GM18498 (cell line): ENCODE data around the gene OPN1SW.

Experiments
- ATAC-seq: cut with Tn5 transposase; IDR thresholded peaks from one replicate; pipeline ENCODE4 v1.9.1; 2021; ENCODE audit warnings: mild to moderate bottlenecking, moderate library complexity; ENCODE audit not compliant: unreplicated experiment

OPN1SW gene

DNA sequence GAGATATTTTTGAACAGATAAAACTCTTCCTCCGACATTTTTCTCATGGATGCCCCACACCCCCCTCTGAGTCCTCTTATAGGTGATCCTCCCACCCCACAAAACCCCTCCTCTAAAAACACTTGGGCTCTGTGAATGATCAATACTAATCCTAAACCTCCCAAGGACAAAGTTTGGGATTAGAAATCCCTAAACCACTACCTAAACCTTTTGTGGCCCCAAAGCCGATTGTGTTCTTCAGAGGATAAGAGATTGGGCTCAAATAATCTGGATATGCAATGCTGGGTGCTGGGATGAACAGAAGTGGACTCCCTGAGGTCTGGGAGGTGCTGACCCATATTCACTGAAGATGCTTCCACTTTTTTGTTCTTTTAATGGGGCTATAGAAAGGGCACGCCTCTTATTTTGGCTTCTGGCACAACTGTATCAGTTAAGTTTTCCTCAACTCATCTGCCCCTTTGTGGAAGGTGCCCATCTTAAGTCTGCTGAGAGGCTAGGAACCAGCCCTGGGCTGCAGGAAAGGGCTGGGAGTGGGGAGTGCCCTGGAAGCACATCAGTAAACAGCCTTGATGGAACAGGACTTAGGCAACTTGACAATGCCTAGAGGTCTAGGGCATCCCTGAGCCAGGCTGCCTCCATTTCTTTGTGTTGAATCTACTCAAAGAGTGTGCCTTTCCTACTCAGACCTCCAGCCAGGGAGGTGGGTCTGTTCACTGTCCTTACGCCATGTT lies at the start of gene OPN1SW:
TSS of gene OPN1SW (minus strand) at position 51 of the 731 bp plus-strand sequence. CDS start at position 38, 13 bp downstream.
- no peak for ATAC-seq

- no peak for ATAC-seq
Measured at GRCh38 chr7:128821724-128822123, 46.1 kb upstream of the OPN1SW start.

DNA sequence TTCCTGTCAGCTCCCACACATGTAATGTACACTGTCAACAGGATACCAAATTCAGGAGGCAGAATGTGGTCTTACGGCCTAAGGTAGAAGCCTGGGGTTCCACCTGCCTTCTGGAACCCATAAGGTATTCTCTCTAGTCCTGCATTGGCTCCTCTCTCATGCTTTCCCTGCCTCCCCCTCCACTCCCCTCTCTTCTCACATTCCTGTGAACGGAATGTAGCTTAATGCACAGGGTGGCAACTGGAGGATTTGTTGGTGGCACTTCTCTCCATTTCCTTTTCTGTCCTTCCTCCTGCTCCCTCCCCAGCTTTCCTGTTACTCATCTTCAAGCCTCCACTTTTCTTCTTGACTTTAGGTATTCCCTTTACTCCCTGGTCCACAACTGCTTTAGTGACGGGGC lies 43.1 kb upstream of the OPN1SW start:
- ATAC-seq = no peak

DNA sequence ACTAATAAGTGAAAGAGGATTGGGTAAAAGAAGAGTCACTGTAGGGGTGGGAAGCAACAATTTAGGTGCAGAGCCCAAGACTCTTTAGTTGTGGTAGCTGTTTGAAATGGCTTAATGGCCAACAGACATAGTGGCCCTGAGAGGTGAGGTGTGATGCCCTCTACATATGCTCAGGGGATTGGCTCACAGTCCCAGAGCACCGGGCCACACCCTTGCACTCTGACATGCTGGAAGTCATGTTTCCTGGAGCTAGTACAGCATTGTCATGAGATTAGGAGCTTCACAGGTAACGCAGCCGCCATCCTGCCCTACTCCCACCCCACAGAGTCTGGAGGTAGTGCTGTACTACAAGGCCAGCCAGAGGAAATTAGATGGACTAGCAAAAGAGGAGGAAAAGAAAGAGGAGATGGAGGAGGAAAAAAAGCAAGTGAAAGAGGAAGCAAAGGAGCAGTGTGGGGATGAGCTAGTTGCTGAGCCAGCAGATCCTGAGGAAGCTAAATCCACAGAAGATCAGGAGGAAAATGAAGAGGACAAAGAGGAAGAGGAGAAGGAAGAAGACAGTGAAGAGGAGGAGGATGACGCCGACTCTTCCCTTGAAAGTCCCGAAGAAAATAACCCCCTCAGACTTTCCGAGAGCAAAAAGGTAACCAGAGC lies 39.8 kb upstream of the OPN1SW start:
- ATAC-seq = no peak

GRCh38 chr7:128814499-128814898 lies 38.9 kb upstream of the OPN1SW start:
- ATAC-seq = no peak

- no peak for ATAC-seq
Measured at GRCh38 chr7:128812514-128813168, 37.0 kb upstream of the OPN1SW start.

GRCh38 chr7:128811631-128812430 lies 36.2 kb upstream of the OPN1SW start:
- no peak for ATAC-seq

GRCh38 chr7:128810997-128811396 lies 35.4 kb upstream of the OPN1SW start:
- ATAC-seq = no peak

DNA sequence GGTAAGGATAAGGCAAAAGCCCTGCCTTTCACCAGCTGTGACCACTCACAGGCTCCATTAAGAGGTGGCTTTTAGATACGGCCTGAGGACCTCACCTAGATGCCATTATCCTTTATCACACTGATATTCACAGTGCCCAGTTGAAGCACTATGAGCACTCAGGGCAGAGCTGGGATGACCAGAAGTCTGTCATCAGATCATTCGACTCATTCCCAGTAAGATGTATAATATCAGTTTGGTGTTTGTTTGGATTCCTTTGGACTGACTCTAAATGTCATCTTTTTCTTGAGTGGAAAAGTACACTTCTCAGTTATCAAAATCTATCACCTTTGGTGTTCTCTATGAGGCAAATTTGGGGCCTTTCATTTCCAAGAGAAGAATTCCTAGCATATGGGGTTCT lies 34.9 kb upstream of the OPN1SW start:
- no peak for ATAC-seq

DNA sequence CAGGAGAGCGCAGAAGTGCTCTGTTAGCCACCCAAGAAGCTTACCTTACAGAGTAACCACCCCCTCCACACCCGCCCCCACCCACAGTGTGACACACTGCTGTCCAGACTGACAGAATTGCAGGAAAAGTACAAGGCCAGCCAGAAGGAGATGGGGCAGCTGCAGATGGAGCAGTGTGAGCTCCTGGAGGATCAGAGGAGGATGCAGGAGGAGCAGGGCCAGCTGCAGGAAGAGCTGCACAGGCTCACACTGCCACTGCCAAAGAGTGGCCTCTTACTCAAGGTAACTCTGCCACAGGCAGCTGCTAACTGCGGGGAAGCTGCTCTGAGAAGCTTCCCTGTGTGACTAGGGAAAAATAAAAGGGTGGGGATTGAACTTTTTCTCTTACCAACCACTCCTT lies 33.8 kb upstream of the OPN1SW start:
- ATAC-seq = no peak

- no peak for ATAC-seq
Measured at GRCh38 chr7:128807191-128807590, 31.6 kb upstream of the OPN1SW start.

- no peak for ATAC-seq
Measured at GRCh38 chr7:128805225-128805624, 29.6 kb upstream of the OPN1SW start.

GRCh38 chr7:128804484-128804883 lies 28.9 kb upstream of the OPN1SW start:
- no peak for ATAC-seq

GRCh38 chr7:128801667-128802418 lies 26.2 kb upstream of the OPN1SW start:
- no peak for ATAC-seq

DNA sequence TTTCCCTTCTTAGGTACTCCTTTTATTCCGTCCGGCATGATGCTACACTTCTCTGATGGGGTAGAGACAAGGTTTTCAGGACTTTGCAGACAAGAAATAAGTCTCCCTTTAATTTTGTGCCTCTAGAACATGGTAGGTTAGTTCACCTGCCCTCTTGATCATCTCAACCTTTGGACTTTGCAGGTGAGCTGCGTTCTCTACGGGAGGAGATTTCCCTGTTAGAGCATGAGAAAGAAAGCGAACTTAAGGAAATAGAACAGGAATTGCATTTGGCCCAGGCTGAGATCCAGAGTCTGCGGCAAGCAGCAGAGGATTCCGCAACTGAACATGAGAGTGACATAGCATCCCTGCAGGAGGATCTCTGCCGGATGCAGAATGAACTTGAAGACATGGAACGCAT lies 25.4 kb upstream of the OPN1SW start:
- no peak for ATAC-seq

DNA sequence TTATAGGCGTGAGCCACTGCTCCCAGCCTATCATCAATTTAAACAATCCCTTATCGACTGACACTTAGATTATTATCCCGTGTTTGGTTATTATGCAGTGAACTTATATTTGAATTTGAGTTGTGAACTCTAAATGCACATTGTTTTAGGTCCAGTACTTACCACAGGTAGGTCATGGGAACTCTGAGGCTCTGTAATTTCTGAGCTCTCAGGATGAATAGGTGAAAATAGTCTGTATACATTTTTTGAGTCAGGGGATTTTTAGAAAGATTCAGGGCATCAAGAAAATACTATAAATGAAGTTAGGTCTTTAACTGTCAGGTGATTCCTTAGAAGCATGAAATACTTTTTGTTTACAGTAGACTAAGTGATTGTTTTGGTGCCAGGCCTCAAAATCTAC lies 25.0 kb upstream of the OPN1SW start:
- no peak for ATAC-seq

DNA sequence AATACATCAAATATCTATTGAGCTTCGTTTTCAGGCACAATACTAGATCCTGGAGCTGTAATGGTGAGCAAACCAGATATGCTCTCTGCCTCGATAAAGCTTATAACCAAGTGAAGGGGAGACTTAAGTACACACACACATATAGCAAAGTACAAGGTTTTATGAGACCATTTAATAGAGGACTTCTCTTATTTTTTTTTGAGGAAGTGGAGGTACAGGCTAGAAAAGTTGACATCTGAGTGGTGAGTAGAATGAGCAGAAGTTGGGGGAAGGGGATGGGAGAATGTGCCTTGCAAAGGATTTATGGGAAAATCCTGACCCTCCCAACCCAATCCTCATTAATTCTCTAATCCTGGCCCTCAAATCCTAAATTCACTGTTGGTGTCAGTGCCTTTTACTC lies 23.9 kb upstream of the OPN1SW start:
- ATAC-seq = no peak

- no peak for ATAC-seq
Measured at GRCh38 chr7:128796327-128796726, 20.7 kb upstream of the OPN1SW start.

DNA sequence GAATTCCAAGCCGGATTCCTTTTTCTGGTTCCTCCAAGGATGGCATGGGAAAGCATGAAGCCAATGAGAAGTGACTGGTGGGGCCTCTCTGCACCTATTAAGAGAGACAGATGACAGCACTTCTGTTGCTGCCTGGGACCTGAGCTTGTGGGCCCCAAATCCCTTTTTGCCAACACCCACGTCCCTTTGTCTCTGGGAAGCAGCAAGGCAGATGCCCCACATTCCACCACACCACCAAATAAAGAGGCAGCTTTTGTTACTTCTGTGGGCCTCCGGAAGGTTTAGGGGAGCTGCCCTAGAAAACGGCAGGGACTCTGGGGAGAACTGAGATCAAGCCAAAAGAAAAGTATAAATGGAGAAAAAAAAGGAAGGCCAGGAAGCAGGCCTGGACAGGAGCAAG lies 19.5 kb upstream of the OPN1SW start:
- ATAC-seq = no peak

GRCh38 chr7:128794436-128794835 lies 18.8 kb upstream of the OPN1SW start:
- ATAC-seq = no peak

- ATAC-seq = no peak
Measured at GRCh38 chr7:128794020-128794419, 18.4 kb upstream of the OPN1SW start.
